ENCODE data around the gene SLC9A9.

- no peak for TF ChIP-seq CTCF (IDR thresholded peaks at IDR 0.05)
- no peak for TF ChIP-seq POLR2A (IDR thresholded peaks at IDR 0.05)
Observed at GRCh38 chr3:143897576-143898295, 49.5 kb upstream of the SLC9A9 start.

All from transverse colon (tissue), 3 donors.